SK-N-SH treated with all-trans-retinoic acid at 6 μM for 48 hours (cell line): ENCODE results near the gene MVB12B.

Experiments used
- ATAC-seq: fragments of 200-7000 bp; cut with Tn5 transposase; 3 replicates; pipeline ENCODE4 v1.9.1; 2020; ENCODE audit warnings: mild to moderate bottlenecking, moderate library complexity
- ARNTL ChIP-seq: fragments of 450-650 bp; formaldehyde crosslinking; IDR thresholded peaks from 2 replicates; pipeline ENCODE4 v1.5.0; 2020; ENCODE audit warnings: low read depth, mild to moderate bottlenecking, moderate library complexity, borderline replicate concordance
- BACH2 ChIP-seq: fragments of 250-450 bp; sonication (Bioruptor Pico); IDR thresholded peaks from 2 replicates; pipeline ENCODE4 v1.9.0; 2021; ENCODE audit warnings: mild to moderate bottlenecking, borderline replicate concordance
- CSDC2 ChIP-seq: fragments of 250-450 bp; sonication (Bioruptor Pico); IDR thresholded peaks from 2 replicates; pipeline ENCODE4 v1.5.0; 2020; ENCODE audit warnings: mild to moderate bottlenecking, moderate library complexity
- ESRRG ChIP-seq: fragments of 250-450 bp; sonication (Bioruptor Pico); IDR thresholded peaks from 2 replicates; pipeline ENCODE4 v1.6.1; 2021; ENCODE audit warnings: mild to moderate bottlenecking
- GLIS3 ChIP-seq: fragments of 250-450 bp; sonication (Bioruptor Pico); IDR thresholded peaks from 2 replicates; pipeline ENCODE4 v1.5.0; 2020; ENCODE audit warnings: mild to moderate bottlenecking, moderate library complexity
- ISL1 ChIP-seq: fragments of 250-450 bp; sonication (Bioruptor Pico); IDR thresholded peaks from 2 replicates; pipeline ENCODE4 v2.1.2; 2022; ENCODE audit warnings: mild to moderate bottlenecking, moderate library complexity
- OSR1 ChIP-seq: fragments of 250-450 bp; sonication (Bioruptor Pico); IDR thresholded peaks from 2 replicates; pipeline ENCODE4 v1.8.0; 2022; ENCODE audit warnings: moderate library complexity, mild to moderate bottlenecking, inconsistent platforms
- PPARA ChIP-seq: fragments of 250-450 bp; sonication (Bioruptor Pico); IDR thresholded peaks from 2 replicates; pipeline ENCODE4 v1.5.0; 2020; ENCODE audit warnings: mild to moderate bottlenecking, borderline replicate concordance
- RARB ChIP-seq: fragments of 250-450 bp; sonication (Bioruptor Pico); IDR thresholded peaks from 2 replicates; pipeline ENCODE4 v1.8.0; 2021; ENCODE audit warnings: mild to moderate bottlenecking, moderate library complexity
- SNAI2 ChIP-seq: fragments of 250-450 bp; sonication (Bioruptor Pico); IDR thresholded peaks from 2 replicates; pipeline ENCODE4 v1.5.0; 2020; ENCODE audit warnings: mild to moderate bottlenecking, moderate library complexity
- TCF4 ChIP-seq: fragments of 250-450 bp; sonication (Bioruptor Pico); IDR thresholded peaks from 2 replicates; pipeline ENCODE4 v1.8.0; 2021; ENCODE audit warnings: mild to moderate bottlenecking, moderate library complexity, borderline replicate concordance
- TOX ChIP-seq: fragments of 250-450 bp; sonication (Bioruptor Pico); IDR thresholded peaks from 2 replicates; pipeline ENCODE4 v1.8.0; 2021; ENCODE audit warnings: mild to moderate bottlenecking, moderate library complexity, borderline replicate concordance
- ZNF565 ChIP-seq: fragments of 450-650 bp; formaldehyde crosslinking; conservative IDR thresholded peaks from 2 replicates; pipeline ENCODE4 v1.5.0; 2020; ENCODE audit warnings: low read depth, mild to moderate bottlenecking, moderate library complexity
- ZNF70 ChIP-seq: fragments of 450-650 bp; formaldehyde crosslinking; IDR thresholded peaks from 2 replicates; pipeline ENCODE4 v1.5.0; 2020; ENCODE audit warnings: mild to moderate bottlenecking, moderate library complexity
- ZNF8 ChIP-seq: fragments of 450-650 bp; formaldehyde crosslinking; IDR thresholded peaks from 2 replicates; pipeline ENCODE4 v1.5.0; 2020; ENCODE audit warnings: mild to moderate bottlenecking, moderate library complexity
- TF ChIP-seq, protein P1 (sequence below): fragments of 250-450 bp; sonication (Bioruptor Pico); IDR thresholded peaks from 2 replicates; pipeline ENCODE4 v1.5.1; 2020; ENCODE audit warnings: low read depth, mild to moderate bottlenecking, moderate library complexity
- TF ChIP-seq, protein P2 (sequence below): fragments of 250-450 bp; sonication (Bioruptor Pico); IDR thresholded peaks from 2 replicates; pipeline ENCODE4 v1.8.0; 2020; ENCODE audit warnings: mild to moderate bottlenecking, moderate library complexity, borderline replicate concordance
- TF ChIP-seq, protein P3 (sequence below): fragments of 250-450 bp; sonication (Bioruptor Pico); IDR thresholded peaks from 2 replicates; pipeline ENCODE4 v1.5.0; 2020; ENCODE audit warnings: mild to moderate bottlenecking, moderate library complexity
- TF ChIP-seq, protein P4 (sequence below): fragments of 250-450 bp; sonication (Bioruptor Pico); IDR thresholded peaks from 2 replicates; pipeline ENCODE4 v1.8.0; 2021; ENCODE audit warnings: low read depth, mild to moderate bottlenecking, moderate library complexity, borderline replicate concordance

The MVB12B gene

DNA sequence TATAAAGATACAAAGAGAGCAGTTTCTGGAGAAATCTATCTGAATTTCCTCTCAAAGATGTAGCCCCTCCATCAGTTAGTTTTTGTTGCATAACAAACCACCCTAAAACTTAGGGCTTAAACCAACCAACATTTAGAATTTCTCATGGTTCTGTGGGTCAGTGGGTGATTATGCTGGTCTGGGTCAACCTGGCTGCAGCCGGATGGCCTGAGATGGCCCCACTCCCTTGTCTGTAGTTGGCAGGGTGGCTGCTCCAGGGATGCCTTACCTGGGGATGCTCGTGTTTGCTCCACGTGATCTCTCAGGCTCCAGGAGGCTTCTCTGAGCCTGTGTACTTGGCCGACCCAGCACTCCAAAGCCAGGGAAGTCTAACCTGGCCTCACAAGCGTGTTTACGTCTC is 139.3 kb downstream of the MVB12B start:
- TF ChIP-seq, protein P1, sequence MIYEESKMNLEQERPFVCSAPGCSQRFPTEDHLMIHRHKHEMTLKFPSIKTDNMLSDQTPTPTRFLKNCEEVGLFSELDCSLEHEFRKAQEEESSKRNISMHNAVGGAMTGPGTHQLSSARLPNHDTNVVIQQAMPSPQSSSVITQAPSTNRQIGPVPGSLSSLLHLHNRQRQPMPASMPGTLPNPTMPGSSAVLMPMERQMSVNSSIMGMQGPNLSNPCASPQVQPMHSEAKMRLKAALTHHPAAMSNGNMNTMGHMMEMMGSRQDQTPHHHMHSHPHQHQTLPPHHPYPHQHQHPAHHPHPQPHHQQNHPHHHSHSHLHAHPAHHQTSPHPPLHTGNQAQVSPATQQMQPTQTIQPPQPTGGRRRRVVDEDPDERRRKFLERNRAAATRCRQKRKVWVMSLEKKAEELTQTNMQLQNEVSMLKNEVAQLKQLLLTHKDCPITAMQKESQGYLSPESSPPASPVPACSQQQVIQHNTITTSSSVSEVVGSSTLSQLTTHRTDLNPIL = no peak
- no peak for TF ChIP-seq SNAI2 (CRISPR knock-in tag)
- no peak for TF ChIP-seq OSR1
- no peak for TF ChIP-seq ZNF565 (CRISPR knock-in tag)
- no peak for TF ChIP-seq CSDC2 (CRISPR knock-in tag)
- TF ChIP-seq BACH2 (CRISPR knock-in tag) = no peak
- no peak for TF ChIP-seq ISL1 (CRISPR knock-in tag)
- TF ChIP-seq TCF4 = no peak
- TF ChIP-seq ZNF70 = no peak
- TF ChIP-seq, protein P2, sequence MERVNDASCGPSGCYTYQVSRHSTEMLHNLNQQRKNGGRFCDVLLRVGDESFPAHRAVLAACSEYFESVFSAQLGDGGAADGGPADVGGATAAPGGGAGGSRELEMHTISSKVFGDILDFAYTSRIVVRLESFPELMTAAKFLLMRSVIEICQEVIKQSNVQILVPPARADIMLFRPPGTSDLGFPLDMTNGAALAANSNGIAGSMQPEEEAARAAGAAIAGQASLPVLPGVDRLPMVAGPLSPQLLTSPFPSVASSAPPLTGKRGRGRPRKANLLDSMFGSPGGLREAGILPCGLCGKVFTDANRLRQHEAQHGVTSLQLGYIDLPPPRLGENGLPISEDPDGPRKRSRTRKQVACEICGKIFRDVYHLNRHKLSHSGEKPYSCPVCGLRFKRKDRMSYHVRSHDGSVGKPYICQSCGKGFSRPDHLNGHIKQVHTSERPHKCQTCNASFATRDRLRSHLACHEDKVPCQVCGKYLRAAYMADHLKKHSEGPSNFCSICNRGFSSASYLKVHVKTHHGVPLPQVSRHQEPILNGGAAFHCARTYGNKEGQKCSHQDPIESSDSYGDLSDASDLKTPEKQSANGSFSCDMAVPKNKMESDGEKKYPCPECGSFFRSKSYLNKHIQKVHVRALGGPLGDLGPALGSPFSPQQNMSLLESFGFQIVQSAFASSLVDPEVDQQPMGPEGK (CRISPR knock-in tag) = no peak
- TF ChIP-seq, protein P3, sequence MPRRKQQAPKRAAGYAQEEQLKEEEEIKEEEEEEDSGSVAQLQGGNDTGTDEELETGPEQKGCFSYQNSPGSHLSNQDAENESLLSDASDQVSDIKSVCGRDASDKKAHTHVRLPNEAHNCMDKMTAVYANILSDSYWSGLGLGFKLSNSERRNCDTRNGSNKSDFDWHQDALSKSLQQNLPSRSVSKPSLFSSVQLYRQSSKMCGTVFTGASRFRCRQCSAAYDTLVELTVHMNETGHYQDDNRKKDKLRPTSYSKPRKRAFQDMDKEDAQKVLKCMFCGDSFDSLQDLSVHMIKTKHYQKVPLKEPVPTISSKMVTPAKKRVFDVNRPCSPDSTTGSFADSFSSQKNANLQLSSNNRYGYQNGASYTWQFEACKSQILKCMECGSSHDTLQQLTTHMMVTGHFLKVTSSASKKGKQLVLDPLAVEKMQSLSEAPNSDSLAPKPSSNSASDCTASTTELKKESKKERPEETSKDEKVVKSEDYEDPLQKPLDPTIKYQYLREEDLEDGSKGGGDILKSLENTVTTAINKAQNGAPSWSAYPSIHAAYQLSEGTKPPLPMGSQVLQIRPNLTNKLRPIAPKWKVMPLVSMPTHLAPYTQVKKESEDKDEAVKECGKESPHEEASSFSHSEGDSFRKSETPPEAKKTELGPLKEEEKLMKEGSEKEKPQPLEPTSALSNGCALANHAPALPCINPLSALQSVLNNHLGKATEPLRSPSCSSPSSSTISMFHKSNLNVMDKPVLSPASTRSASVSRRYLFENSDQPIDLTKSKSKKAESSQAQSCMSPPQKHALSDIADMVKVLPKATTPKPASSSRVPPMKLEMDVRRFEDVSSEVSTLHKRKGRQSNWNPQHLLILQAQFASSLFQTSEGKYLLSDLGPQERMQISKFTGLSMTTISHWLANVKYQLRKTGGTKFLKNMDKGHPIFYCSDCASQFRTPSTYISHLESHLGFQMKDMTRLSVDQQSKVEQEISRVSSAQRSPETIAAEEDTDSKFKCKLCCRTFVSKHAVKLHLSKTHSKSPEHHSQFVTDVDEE (CRISPR knock-in tag) = no peak
- TF ChIP-seq, protein P4, sequence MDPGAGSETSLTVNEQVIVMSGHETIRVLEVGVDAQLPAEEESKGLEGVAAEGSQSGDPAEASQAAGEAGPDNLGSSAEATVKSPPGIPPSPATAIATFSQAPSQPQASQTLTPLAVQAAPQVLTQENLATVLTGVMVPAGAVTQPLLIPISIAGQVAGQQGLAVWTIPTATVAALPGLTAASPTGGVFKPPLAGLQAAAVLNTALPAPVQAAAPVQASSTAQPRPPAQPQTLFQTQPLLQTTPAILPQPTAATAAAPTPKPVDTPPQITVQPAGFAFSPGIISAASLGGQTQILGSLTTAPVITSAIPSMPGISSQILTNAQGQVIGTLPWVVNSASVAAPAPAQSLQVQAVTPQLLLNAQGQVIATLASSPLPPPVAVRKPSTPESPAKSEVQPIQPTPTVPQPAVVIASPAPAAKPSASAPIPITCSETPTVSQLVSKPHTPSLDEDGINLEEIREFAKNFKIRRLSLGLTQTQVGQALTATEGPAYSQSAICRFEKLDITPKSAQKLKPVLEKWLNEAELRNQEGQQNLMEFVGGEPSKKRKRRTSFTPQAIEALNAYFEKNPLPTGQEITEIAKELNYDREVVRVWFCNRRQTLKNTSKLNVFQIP (CRISPR knock-in tag) = no peak
- no peak for TF ChIP-seq TOX (CRISPR knock-in tag)
- no peak for TF ChIP-seq ARNTL (CRISPR knock-in tag)
- TF ChIP-seq GLIS3 (CRISPR knock-in tag) = no peak
- no peak for ATAC-seq

DNA sequence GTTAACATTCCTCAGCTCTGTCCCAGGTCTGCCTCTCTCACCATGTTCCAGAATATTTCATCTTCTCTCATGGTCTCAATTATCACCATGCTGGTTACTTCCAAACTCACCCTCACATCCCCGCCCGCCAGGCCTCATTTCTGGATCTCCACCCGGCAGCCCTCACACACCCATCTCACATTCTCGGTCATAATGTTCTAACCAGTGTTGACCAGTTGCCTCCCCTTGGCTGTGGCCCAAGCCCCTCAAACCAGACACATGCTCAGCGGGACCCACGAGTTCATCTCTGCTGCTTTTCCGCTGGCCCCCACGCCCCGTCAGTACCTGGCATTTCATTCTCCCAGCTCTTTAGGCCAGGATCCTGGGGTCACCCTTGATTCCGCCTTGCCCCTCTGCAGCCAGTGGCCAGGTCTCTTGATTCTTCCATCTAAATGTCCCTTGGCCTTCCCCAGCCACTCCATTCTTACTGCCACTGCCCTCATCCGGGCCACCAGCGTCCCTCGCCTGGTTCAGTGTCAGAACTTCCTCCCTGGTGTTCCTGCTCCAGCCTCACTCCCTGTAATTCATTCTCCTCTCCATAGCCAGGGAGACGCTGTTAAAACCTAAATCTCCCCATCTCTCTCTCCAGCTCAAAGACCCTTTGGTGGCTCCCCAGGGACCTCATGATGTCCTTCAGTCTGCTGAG is 141.7 kb downstream of the MVB12B start:
- ATAC-seq = no peak

More for the DNA sequence above, 141.7 kb downstream of the MVB12B start:
- TF ChIP-seq ZNF8 (CRISPR knock-in tag) = no peak
- TF ChIP-seq PPARA (CRISPR knock-in tag) = no peak
- TF ChIP-seq, protein P2 (CRISPR knock-in tag) = no peak
- TF ChIP-seq, protein P1 = no peak
- no peak for TF ChIP-seq RARB
- no peak for TF ChIP-seq ZNF70
- no peak for TF ChIP-seq ESRRG (CRISPR knock-in tag)
- TF ChIP-seq ARNTL (CRISPR knock-in tag) = no peak
- no peak for TF ChIP-seq ISL1 (CRISPR knock-in tag)
- no peak for TF ChIP-seq TCF4
- TF ChIP-seq OSR1 = no peak
- TF ChIP-seq, all 23 proteins: peak for 0
